Smooth muscle cell (in vitro differentiated cells): ENCODE results near the gene SLC8A2. TPM values are rescaled to one million over a fixed set of nuclear protein-coding genes. Genes with fewer than 3 reads are reported as not detected.

Experiments
- DNase-seq: peaks from one replicate; lab custom pipeline; 2025; ENCODE audit not compliant: unreplicated experiment; lab: John Stamatoyannopoulos, UW
- H2AFZ ChIP-seq: fragments of 200-600 bp; sonication (generic); 2 replicates; pipeline ENCODE4 v1.6.0; 2016; ENCODE audit warnings: antibody characterized with exemption, low read depth, mild to moderate bottlenecking
- H3F3A ChIP-seq: fragments of 200-600 bp; sonication (generic); 2 replicates; pipeline ENCODE4 v1.6.0; 2017; ENCODE audit warnings: antibody characterized with exemption, low read depth
- H3K27ac ChIP-seq: fragments of 200-600 bp; sonication (generic); 2 replicates; pipeline ENCODE4 v1.5.1; 2016; ENCODE audit warnings: low read depth, mild to moderate bottlenecking
- H3K27me3 ChIP-seq: fragments of 200-600 bp; sonication (generic); 2 replicates; pipeline ENCODE4 v1.6.1; 2016; ENCODE audit warnings: low read depth, mild to moderate bottlenecking
- H3K36me3 ChIP-seq: fragments of 200-600 bp; sonication (generic); 2 replicates; pipeline ENCODE4 v1.5.1; 2016; ENCODE audit warnings: low read depth
- H3K4me1 ChIP-seq: fragments of 200-600 bp; sonication (generic); 2 replicates; pipeline ENCODE4 v1.5.1; 2016; ENCODE audit warnings: low read depth
- H3K4me2 ChIP-seq: fragments of 200-600 bp; sonication (generic); 2 replicates; pipeline ENCODE4 v1.6.0; 2016; ENCODE audit warnings: mild to moderate bottlenecking
- H3K4me3 ChIP-seq: fragments of 200-600 bp; sonication (generic); 2 replicates; pipeline ENCODE4 v1.5.1; 2016; ENCODE audit warnings: mild to moderate bottlenecking
- H3K79me2 ChIP-seq: fragments of 200-600 bp; sonication (generic); 2 replicates; pipeline ENCODE4 v1.6.0; 2016; ENCODE audit warnings: low read depth, mild to moderate bottlenecking
- H3K9ac ChIP-seq: fragments of 200-600 bp; sonication (generic); 2 replicates; pipeline ENCODE4 v1.6.0; 2016; ENCODE audit warnings: low read depth
- H3K9me3 ChIP-seq: fragments of 200-600 bp; sonication (generic); replicated peaks from 2 replicates; pipeline ENCODE4 v1.5.1; 2016; ENCODE audit warnings: low read depth
- H4K20me1 ChIP-seq: fragments of 200-600 bp; sonication (generic); 2 replicates; pipeline ENCODE4 v1.6.0; 2016; ENCODE audit warnings: low read depth
- WGBS: methylation state at CpG from one replicate; pipeline ENCODE4 v1.1.7; 2016; ENCODE audit warnings: low lambda C conversion rate; 5-methylcytosine and 5-hydroxymethylcytosine counted together
- polyA plus RNA-seq: library from polyadenylated mRNA; unstranded; fragments of >200 nt; fragmentation: Nextera tagmentation; extraction: Ambion mirVana; gene quantifications from 2 replicates; pipeline ENCODE4 v1.2.1, GENCODE V29; 2016
- total RNA-seq: library from RNA; depleted of rRNA; stranded (reverse); fragments of >200 nt; gene quantifications from 2 replicates; pipeline ENCODE4 v1.2.3, GENCODE V29; 2014
- TF ChIP-seq, protein P1 (sequence below): fragments of 200-600 bp; sonication (generic); IDR thresholded peaks from 2 replicates; pipeline ENCODE4 v1.5.1; 2017; ENCODE audit warnings: borderline replicate concordance, mild to moderate bottlenecking, antibody characterized with exemption; ENCODE audit not compliant: insufficient read depth, poor library complexity, severe bottlenecking

Gene SLC8A2
- total and polyA plus RNA-seq, 2 experiments from 2014 or later = 0.22 to 0.62 TPM

DNA sequence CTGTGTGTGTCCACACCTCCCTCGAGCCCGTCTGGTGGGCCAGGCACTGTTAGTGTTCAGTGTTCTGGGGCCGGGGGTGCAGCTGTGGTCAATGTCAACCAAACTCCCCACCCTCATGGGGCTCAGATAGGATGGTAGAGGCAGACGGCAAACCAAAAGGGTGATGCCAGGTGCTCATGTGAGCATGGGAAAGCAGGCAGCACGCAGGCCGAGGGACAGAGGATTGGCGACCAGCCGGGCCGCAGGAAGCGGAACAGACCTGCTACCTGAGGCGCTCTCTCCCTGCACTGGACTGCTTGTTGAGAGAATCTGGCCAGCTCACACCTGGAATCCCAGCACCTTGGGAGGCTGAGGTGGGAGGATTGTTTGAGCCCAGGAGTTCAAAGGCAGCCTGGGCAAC, 93.4 kb downstream of the SLC8A2 start:
- H3K4me3 ChIP-seq = no peak overlapping the region

More for the DNA sequence above, 93.4 kb downstream of the SLC8A2 start:
- Histone ChIP-seq H3K79me2 (no peaks in the 10 kb centered on the region), H3K9me3 (no peaks in the 10 kb centered on the region), H3K4me1 (no peaks in the 10 kb centered on the region), H3K27me3 (no peaks in the 10 kb centered on the region), H3K9ac (no peak overlapping the region), H3K36me3 (peaks cover 4% of the 10 kb centered on the region), H2AFZ (no peak overlapping the region), H4K20me1 (no peaks in the 10 kb centered on the region), H3K4me2 (no peak overlapping the region), H3F3A (no peaks in the 10 kb centered on the region), H3K27ac (no peak overlapping the region)
- TF ChIP-seq, protein P1, sequence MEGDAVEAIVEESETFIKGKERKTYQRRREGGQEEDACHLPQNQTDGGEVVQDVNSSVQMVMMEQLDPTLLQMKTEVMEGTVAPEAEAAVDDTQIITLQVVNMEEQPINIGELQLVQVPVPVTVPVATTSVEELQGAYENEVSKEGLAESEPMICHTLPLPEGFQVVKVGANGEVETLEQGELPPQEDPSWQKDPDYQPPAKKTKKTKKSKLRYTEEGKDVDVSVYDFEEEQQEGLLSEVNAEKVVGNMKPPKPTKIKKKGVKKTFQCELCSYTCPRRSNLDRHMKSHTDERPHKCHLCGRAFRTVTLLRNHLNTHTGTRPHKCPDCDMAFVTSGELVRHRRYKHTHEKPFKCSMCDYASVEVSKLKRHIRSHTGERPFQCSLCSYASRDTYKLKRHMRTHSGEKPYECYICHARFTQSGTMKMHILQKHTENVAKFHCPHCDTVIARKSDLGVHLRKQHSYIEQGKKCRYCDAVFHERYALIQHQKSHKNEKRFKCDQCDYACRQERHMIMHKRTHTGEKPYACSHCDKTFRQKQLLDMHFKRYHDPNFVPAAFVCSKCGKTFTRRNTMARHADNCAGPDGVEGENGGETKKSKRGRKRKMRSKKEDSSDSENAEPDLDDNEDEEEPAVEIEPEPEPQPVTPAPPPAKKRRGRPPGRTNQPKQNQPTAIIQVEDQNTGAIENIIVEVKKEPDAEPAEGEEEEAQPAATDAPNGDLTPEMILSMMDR = no peak
- 95% methylated on average over 11 of the region's 11 CpGs for WGBS
- no peak for DNase-seq

Other genes starting within 250 kb of the SLC8A2 start
- 8.2 and 10.2 TPM in 2 replicates for gene BBC3, start 240.7 kb downstream of the SLC8A2 start, total RNA-seq
- gene BBC3, start 240.7 kb downstream of the SLC8A2 start, polyA plus RNA-seq = 28.2 and 29.9 TPM in 2 replicates
- gene CCDC9, start 215.4 kb downstream of the SLC8A2 start, total RNA-seq = 4.7 and 6.4 TPM in 2 replicates
- 12.7 and 29.5 TPM in 2 replicates for gene CCDC9, start 215.4 kb downstream of the SLC8A2 start, polyA plus RNA-seq
- gene INAFM1, start 197.0 kb downstream of the SLC8A2 start, total RNA-seq = 7.2 and 8.0 TPM in 2 replicates
- gene INAFM1, start 197.0 kb downstream of the SLC8A2 start, polyA plus RNA-seq = 29.7 and 31.5 TPM in 2 replicates
- gene C5AR1, start 162.0 kb downstream of the SLC8A2 start, total RNA-seq = 0.49 and 1.6 TPM in 2 replicates
- 0.48 and 1.1 TPM in 2 replicates for gene C5AR1, start 162.0 kb downstream of the SLC8A2 start, polyA plus RNA-seq
- 0.09 and 0.49 TPM in 2 replicates for gene C5AR2, start 139.7 kb downstream of the SLC8A2 start, total RNA-seq
- not detected in 2 replicates for gene C5AR2, start 139.7 kb downstream of the SLC8A2 start, polyA plus RNA-seq
- gene DHX34, start 122.6 kb downstream of the SLC8A2 start, total RNA-seq = 7.1 and 9.8 TPM in 2 replicates
- gene DHX34, start 122.6 kb downstream of the SLC8A2 start, polyA plus RNA-seq = 9.7 and 9.8 TPM in 2 replicates
- gene MEIS3, start 52.4 kb downstream of the SLC8A2 start, total RNA-seq = 49.7 and 59.0 TPM in 2 replicates
- 111 and 141 TPM in 2 replicates for gene MEIS3, start 52.4 kb downstream of the SLC8A2 start, polyA plus RNA-seq
- 3.4 and 12.2 TPM in 2 replicates for gene KPTN, start 12.3 kb upstream of the SLC8A2 start, total RNA-seq
- 10.6 and 15.5 TPM in 2 replicates for gene KPTN, start 12.3 kb upstream of the SLC8A2 start, polyA plus RNA-seq
- gene NAPA, start 43.2 kb upstream of the SLC8A2 start, total RNA-seq = 43.8 and 65.0 TPM in 2 replicates
- 78.7 and 85.1 TPM in 2 replicates for gene NAPA, start 43.2 kb upstream of the SLC8A2 start, polyA plus RNA-seq
- gene ZNF541, start 101.3 kb upstream of the SLC8A2 start, total RNA-seq = not detected in 2 replicates
- gene ZNF541, start 101.3 kb upstream of the SLC8A2 start, polyA plus RNA-seq = not detected in 2 replicates
- gene BICRA, start 137.2 kb upstream of the SLC8A2 start, total RNA-seq = 10.0 and 11.9 TPM in 2 replicates
- 3.6 and 5.5 TPM in 2 replicates for gene BICRA, start 137.2 kb upstream of the SLC8A2 start, polyA plus RNA-seq
- 44.3 and 65.6 TPM in 2 replicates for gene EHD2, start 241.5 kb upstream of the SLC8A2 start, total RNA-seq
- gene EHD2, start 241.5 kb upstream of the SLC8A2 start, polyA plus RNA-seq = 200 TPM in 2 replicates